Forelimb muscle (tissue), 1 donor: ENCODE data around the gene SNX21. TPM values are rescaled to one million over a fixed set of nuclear protein-coding genes. Genes with fewer than 3 reads are reported as not detected.

Source experiments
- DNase-seq: peaks from one replicate; pipeline ENCODE4 v3.0.0-alpha.2; 2013; ENCODE audit warnings: low read depth
- polyA plus RNA-seq: library from polyadenylated mRNA; unstranded; fragments of 120-200 nt; gene quantifications from one replicate; pipeline ENCODE4 v1.2.1, GENCODE V29; 2013; ENCODE audit not compliant: insufficient read length

The SNX21 gene
- polyA plus RNA-seq, 1 donor, result 24.3 TPM

DNA sequence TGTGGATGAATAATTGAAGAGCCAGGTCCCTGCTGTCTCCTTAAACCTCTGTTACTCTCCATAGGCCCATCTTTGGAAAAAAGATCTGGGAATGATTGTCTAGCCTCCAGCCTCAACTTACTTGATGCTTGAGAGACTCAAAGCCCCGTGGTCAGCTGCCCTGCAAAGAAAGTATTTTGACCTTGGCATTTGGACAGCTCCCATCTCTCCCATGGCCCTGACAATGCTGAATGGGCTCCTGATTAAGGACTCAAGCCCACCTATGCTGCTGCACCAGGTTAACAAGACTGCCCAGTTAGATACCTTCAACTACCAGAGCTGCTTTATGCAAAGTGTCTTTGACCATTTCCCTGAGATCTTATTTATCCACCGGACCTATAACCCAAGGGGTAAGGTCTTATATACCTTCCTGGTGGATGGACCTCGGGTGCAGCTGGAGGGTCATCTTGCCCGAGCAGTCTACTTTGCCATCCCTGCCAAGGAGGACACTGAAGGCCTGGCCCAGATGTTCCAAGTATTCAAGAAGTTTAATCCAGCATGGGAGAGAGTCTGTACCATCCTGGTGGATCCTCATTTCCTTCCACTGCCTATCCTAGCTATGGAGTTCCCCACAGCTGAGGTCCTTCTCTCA is 49.0 kb downstream of the SNX21 start:
- DNase-seq, result no peak

DNA sequence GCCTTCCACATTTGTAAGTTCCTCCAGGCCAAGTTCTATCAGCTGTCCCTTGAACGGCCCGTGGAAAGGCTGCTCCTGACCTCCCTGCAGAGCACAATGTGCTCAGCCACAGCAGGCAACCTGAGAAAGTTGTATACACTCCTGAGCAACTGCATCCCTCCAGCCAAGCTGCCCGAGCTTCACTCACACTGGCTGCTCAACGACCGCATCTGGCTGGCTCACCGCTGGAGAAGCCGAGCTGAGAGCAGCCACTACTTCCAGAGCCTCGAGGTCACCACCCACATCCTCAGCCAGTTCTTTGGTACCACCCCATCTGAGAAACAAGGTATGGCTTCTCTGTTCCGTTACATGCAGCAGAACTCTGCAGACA is 49.5 kb downstream of the SNX21 start:
- DNase-seq, result no peak

DNA sequence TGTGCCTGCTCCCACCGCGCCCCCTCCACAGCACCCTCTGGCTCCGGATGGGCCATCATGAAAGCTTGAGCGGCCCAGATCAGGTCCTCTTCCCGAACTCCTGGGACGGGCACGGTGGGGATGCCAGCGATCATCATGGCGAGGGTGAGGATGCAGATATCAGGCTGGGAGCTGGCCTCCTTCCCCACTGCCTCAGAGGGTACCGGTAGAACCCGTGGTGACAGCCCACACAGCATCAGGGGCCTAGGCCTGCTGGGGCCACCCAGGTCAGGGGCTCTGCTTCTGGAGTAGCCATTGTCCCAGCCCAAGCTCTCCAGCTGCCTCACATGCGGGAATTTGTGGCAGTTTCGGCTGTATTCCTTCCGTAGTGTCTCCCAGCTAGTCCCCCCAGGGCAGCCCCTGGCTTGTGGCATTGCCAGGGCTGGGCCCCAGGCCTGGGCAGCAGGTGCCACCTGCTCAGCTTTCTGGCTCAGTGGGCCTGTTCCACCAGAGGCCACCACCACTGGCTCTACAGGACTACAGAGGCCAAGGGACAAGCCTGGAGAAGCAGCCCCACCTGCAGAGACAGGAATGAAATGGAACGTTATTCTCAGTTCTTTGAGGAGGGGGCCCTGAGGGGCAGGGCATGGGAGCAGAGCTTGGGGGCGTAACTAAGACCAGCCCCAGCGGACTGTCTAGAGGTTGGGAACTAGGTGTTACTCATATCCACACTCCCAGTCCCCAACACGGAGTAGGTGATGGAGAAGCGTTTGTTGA is 53.2 kb downstream of the SNX21 start:
- DNase-seq, result no peak

DNA sequence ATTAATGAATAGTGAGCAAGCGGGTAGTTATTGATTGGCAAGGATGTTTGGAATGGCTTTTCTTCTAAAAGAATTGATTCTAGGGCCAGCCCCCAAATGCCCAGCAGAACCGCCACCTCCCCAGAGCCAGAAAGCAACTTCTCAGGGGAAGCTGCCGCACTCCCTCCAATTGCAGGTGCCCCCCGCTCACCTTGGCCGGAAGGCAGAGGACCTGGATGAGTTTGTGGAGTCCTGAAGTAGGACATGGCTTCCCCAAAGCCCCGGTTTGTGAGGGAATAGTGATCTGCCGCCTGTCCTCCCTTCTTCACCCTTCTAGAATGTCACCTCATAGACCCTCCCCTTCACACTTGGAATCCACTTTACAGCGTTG is 53.7 kb downstream of the SNX21 start, which contains the start of gene SPATA25:
SPATA25 (minus strand) TSS at position 277 of the 370 bp plus-strand sequence; CDS start at position 245, 32 bp downstream.
- no peak for DNase-seq

DNA sequence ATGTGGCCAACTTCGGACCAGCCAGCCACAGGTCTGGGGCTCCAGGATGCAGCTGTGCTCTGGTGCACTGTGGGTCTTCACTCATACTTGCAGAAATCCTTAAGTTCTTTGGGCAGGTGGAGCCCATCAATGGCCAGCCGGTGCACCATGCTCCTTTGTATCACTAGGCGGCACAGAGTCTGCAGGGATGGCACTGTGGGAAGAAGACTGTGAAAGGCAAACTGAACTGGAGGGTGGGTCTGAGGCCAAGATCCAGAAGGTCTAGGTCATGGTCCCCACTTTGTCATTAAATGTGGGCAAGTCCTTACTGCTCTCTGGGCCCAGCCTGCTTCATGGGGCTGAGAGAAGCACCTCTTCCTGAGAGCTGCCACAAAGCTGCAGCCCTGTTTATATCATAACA is 55.1 kb downstream of the SNX21 start:
- no peak for DNase-seq

- DNase-seq, result peak; percentile 70
Measured at GRCh38 chr20:45890077-45890984, 56.7 kb downstream of the SNX21 start.

- peak; percentile 78 for DNase-seq
Measured at GRCh38 chr20:45890985-45891983, 57.7 kb downstream of the SNX21 start, which contains the start of the genes CTSA and NEURL2. Gene CTSA, plus strand, starts transcription at chr20:45891335. Its CDS starts 234 bp downstream, at chr20:45891569. Gene NEURL2, minus strand, starts transcription at chr20:45891208. Its CDS starts 217 bp downstream, at chr20:45890991.

GRCh38 chr20:45892049-45892825 is 58.6 kb downstream of the SNX21 start:
- DNase-seq, result no peak

Other genes with a start within 250 kb of the SNX21 start
- gene WFDC10A, start 204.1 kb upstream of the SNX21 start, polyA plus RNA-seq, result not detected
- gene WFDC9, start 202.5 kb upstream of the SNX21 start, polyA plus RNA-seq, result not detected
- not detected for gene WFDC11, start 163.6 kb upstream of the SNX21 start, polyA plus RNA-seq
- gene WFDC13, start 131.8 kb upstream of the SNX21 start, polyA plus RNA-seq, result not detected
- not detected for gene WFDC10B, start 128.8 kb upstream of the SNX21 start, polyA plus RNA-seq
- gene SPINT4, start 111.5 kb upstream of the SNX21 start, polyA plus RNA-seq, result not detected
- gene WFDC3, start 41.9 kb upstream of the SNX21 start, polyA plus RNA-seq, result 1.4 TPM
- 58.8 TPM for gene DNTTIP1, start 41.8 kb upstream of the SNX21 start, polyA plus RNA-seq
- 27.1 TPM for gene UBE2C, start 21.2 kb upstream of the SNX21 start, polyA plus RNA-seq
- 8,101 TPM for gene TNNC2, start 6.5 kb upstream of the SNX21 start, polyA plus RNA-seq
- 23.4 TPM for gene ACOT8, start 23.6 kb downstream of the SNX21 start, polyA plus RNA-seq
- 3.4 TPM for gene ZSWIM3, start 23.8 kb downstream of the SNX21 start, polyA plus RNA-seq
- gene ZSWIM1, start 47.4 kb downstream of the SNX21 start, polyA plus RNA-seq, result 11.5 TPM
- gene SPATA25, start 53.8 kb downstream of the SNX21 start, polyA plus RNA-seq, result 10.3 TPM
- gene NEURL2, start 57.4 kb downstream of the SNX21 start, polyA plus RNA-seq, result 20.1 TPM
- 63.9 TPM for gene CTSA, start 57.5 kb downstream of the SNX21 start, polyA plus RNA-seq
- 15.3 TPM for gene PLTP, start 78.4 kb downstream of the SNX21 start, polyA plus RNA-seq
- 22.3 TPM for gene PCIF1, start 100.9 kb downstream of the SNX21 start, polyA plus RNA-seq
- gene ZNF335, start 138.4 kb downstream of the SNX21 start, polyA plus RNA-seq, result 11.4 TPM
- gene MMP9, start 175.1 kb downstream of the SNX21 start, polyA plus RNA-seq, result 0.44 TPM
- gene SLC12A5, start 195.4 kb downstream of the SNX21 start, polyA plus RNA-seq, result 0.52 TPM